HAP-1 (cell line): Measurements from ENCODE around the gene RPLP2.

ENCODE experiments used
- DNase-seq, 2 experiments: peaks; one replicate each; pipeline ENCODE4 v3.0.0-alpha.2; 2016 to 2020; ENCODE audit warnings: low spot score in 2 of 2
- H3K27me3 ChIP-seq: fragments of 250-450 bp; sonication (Bioruptor Pico); 2 replicates; pipeline ENCODE4 v1.5.1; 2020; ENCODE audit warnings: low read depth, mild to moderate bottlenecking, moderate library complexity
- H3K36me3 ChIP-seq: fragments of 250-450 bp; sonication (Bioruptor Pico); replicated peaks from 2 replicates; pipeline ENCODE4 v1.5.1; 2020; ENCODE audit warnings: mild to moderate bottlenecking
- H3K4me1 ChIP-seq: fragments of 250-450 bp; sonication (Bioruptor Pico); 2 replicates; pipeline ENCODE4 v1.5.1; 2020; ENCODE audit warnings: mild to moderate bottlenecking
- H3K4me3 ChIP-seq: fragments of 250-450 bp; sonication (Bioruptor Pico); 2 replicates; pipeline ENCODE4 v1.5.1; 2020; ENCODE audit warnings: mild to moderate bottlenecking, moderate library complexity
- H3K9me3 ChIP-seq: fragments of 250-450 bp; sonication (Bioruptor Pico); 2 replicates; pipeline ENCODE4 v1.5.1; 2020; ENCODE audit warnings: mild to moderate bottlenecking, moderate library complexity
- in situ Hi-C: fragments of 300-500 bp; cut with MboI; formaldehyde crosslinking; loops from 3 replicates; pipeline ENCODE4 v1.14.3; 2020; ENCODE audit warnings: low sequenced_read_pairs, inconsistent platforms, mixed read lengths

The RPLP2 gene

GRCh38 chr11:850775-851763 lies 41.3 kb downstream of the RPLP2 start:
- H3K27me3 ChIP-seq: no peaks in the 10 kb centered on the region
- no peaks in the 10 kb centered on the region for H3K9me3 ChIP-seq
- DNase-seq: no peak
- H3K36me3 ChIP-seq: 0 out of 2 replicates have a peak, but pooled peaks cover 3% of the 10 kb centered on the region
- in situ Hi-C loops: loop anchor here (10.0 kb wide), 1 partner anchor 204 kb away; no protein-coding TSS in a partner anchor
- H3K4me3 ChIP-seq: no peak overlapping the region
- no peaks in the 10 kb centered on the region for H3K4me1 ChIP-seq

GRCh38 chr11:852762-853161 lies 43.0 kb downstream of the RPLP2 start:
- no peaks in the 10 kb centered on the region for H3K9me3 ChIP-seq
- no peak overlapping the region for H3K4me3 ChIP-seq
- H3K4me1 ChIP-seq: no peaks in the 10 kb centered on the region
- 0 out of 2 replicates have a peak, but pooled peaks cover 3% of the 10 kb centered on the region for H3K36me3 ChIP-seq
- no peaks in the 10 kb centered on the region for H3K27me3 ChIP-seq
- in situ Hi-C loops: loop anchor here (10.0 kb wide), 1 partner anchor 202 kb away; no protein-coding TSS in a partner anchor
- DNase-seq: no peak

- H3K4me1 ChIP-seq: no peaks in the 10 kb centered on the region
These were observed 44.1 kb downstream of the RPLP2 start for GRCh38 chr11:853682-854448.

GRCh38 chr11:854601-855329 lies 45.0 kb downstream of the RPLP2 start:
- H3K9me3 ChIP-seq: no peaks in the 10 kb centered on the region
- no peak overlapping the region for H3K4me3 ChIP-seq
- in situ Hi-C loops: loop anchor here (10.0 kb wide), 1 partner anchor 200 kb away; no protein-coding TSS in a partner anchor
- no peaks in the 10 kb centered on the region for H3K27me3 ChIP-seq
- H3K36me3 ChIP-seq: no peaks in the 10 kb centered on the region
- no peaks in the 10 kb centered on the region for H3K4me1 ChIP-seq
- DNase-seq: no peak

More at GRCh38 chr11:853682-854448, 44.1 kb downstream of the RPLP2 start:
- Histone ChIP-seq H3K36me3 (no peaks in the 10 kb centered on the region), H3K9me3 (no peaks in the 10 kb centered on the region), H3K4me3 (no peak overlapping the region), H3K27me3 (no peaks in the 10 kb centered on the region)
- in situ Hi-C loops: loop anchor here (10.0 kb wide), 1 partner anchor 201 kb away; no protein-coding TSS in a partner anchor
- no peak for DNase-seq

- Histone ChIP-seq H3K4me1 (no peaks in the 10 kb centered on the region), H3K36me3 (no peaks in the 10 kb centered on the region), H3K4me3 (no peak overlapping the region), H3K27me3 (no peaks in the 10 kb centered on the region), H3K9me3 (no peaks in the 10 kb centered on the region)
- in situ Hi-C loops: loop anchor here (10.0 kb wide), 1 partner anchor 199 kb away; no protein-coding TSS in a partner anchor
- DNase-seq: no peak
These were observed 45.5 kb downstream of the RPLP2 start for GRCh38 chr11:855330-855674.

- no peaks in the 10 kb centered on the region for H3K36me3 ChIP-seq
- in situ Hi-C loops: loop anchor here (10.0 kb wide), 1 partner anchor 199 kb away; no protein-coding TSS in a partner anchor
- H3K9me3 ChIP-seq: no peaks in the 10 kb centered on the region
- no peaks in the 10 kb centered on the region for H3K4me1 ChIP-seq
- no peak for DNase-seq
- H3K27me3 ChIP-seq: no peaks in the 10 kb centered on the region
- no peak overlapping the region for H3K4me3 ChIP-seq
These were observed 46.0 kb downstream of the RPLP2 start for GRCh38 chr11:855796-856195.

GRCh38 chr11:856397-856796 lies 46.6 kb downstream of the RPLP2 start:
- Histone ChIP-seq H3K4me3 (no peak overlapping the region), H3K4me1 (no peaks in the 10 kb centered on the region), H3K9me3 (no peaks in the 10 kb centered on the region), H3K36me3 (no peaks in the 10 kb centered on the region), H3K27me3 (no peaks in the 10 kb centered on the region)
- no peak for DNase-seq
- in situ Hi-C loops: loop anchor here (10.0 kb wide), 1 partner anchor 198 kb away; no protein-coding TSS in a partner anchor

DNA sequence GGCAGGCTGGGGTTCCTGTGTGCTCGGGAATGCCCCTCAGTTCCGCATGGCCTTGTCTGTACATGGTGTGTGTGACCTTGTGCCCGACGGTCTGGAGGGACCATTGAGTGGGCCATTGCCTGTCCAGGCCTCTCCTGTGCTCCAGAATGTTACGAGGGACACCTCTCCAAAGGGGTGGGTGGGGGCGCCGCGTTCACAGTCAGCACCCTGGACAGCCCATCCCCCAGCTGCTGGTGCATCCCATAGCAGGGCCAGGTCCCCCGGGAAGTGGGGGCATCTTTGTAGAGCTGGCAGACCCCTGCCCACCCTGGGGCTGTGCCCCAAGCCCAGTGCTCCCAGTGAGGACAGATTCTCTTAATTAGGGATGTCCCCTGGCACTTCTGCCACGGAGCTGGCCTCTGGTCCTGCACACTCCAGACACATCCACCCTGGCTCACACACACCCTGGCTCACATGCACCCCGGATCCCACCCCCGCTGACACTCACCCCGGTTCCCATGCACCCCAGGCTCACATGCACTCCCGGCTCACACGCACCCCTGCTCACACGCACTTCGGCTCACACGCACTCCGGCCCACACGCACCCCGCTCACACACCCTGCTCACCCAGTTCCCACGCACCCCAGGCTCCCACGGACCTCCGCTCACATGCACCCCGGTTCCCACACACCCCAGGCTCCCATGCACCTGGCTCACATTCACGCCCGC lies 48.4 kb downstream of the RPLP2 start:
- Histone ChIP-seq H3K36me3 (peaks cover under 1% of the 10 kb centered on the region; the same call in 1 of the 2 replicates), H3K27me3 (no peaks in the 10 kb centered on the region), H3K4me3 (no peak overlapping the region), H3K4me1 (peaks cover 15% of the 10 kb centered on the region), H3K9me3 (no peaks in the 10 kb centered on the region)
- DNase-seq: no peak
- in situ Hi-C loops: loop anchor here (10.0 kb wide), 1 partner anchor 197 kb away; no protein-coding TSS in a partner anchor

DNA sequence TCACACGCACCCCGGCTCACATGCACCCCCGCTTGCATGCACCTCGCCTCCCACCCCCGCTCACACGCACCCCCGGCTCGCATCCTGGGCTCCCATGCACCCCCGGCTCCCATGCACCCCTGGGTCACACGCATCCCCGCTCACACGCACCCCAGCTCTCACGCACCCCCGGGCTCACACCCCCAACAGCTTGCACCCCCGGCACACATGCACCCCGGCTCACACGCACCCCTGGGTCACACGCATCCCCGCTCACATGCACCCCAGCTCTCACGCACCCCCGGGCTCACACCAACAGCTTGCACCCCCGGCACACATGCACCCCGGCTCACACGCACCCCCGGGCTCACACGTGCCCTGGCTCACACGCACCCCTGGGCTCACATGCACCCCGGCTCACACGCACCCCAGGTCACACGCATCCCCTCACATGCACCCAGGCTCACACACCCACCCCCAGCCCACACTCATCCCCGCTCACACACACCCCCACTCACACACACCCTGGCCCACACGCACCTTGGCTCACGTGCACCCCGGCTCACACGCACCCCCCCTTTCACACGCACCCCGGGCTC lies 49.1 kb downstream of the RPLP2 start:
- in situ Hi-C loops: loop anchor here (10.0 kb wide), 1 partner anchor 196 kb away; no protein-coding TSS in a partner anchor
- Histone ChIP-seq H3K4me3 (no peak overlapping the region), H3K4me1 (peaks cover 21% of the 10 kb centered on the region)

DNA sequence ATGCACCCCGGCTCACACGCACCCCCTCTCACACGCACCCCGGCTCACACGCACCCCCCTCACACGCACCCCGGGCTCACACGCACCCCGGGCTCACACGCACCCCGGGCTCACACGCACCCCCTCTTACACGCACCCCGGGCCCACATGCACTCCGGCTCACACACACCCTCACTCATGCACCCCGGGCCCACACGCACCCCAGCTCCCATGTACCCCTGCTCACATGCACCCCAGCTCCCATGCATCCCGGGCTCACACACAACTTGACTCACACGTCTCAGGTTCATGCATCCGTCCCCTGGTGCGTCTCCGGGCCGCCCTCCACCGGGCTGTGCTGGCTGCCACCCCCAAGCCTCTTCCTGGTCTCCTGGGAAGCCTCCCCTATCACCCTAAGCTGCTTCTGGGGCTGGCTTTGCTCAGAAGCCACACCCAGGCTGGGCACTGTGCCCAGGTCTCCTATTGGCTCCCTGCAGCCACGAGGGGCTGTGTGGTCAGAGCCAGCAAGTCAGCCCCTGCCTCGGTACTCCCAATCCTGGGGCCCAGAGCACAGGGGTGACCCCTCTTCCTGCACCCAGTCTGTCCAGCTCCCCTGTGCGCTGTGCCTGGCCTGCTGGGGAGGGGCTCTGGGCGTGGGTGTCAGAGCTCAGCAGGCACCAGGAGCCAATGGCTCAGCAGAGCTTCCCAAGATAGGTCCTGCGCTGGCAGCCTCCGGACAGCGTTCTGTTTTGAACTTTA lies 49.8 kb downstream of the RPLP2 start:
- in situ Hi-C loops: loop anchor here (10.0 kb wide), 1 partner anchor 195 kb away; no protein-coding TSS in a partner anchor
- no peak overlapping the region for H3K4me3 ChIP-seq
- DNase-seq: peak in 1 of 2 experiments; percentile 78

More for the DNA sequence above, 49.1 kb downstream of the RPLP2 start:
- no peak for DNase-seq
- no peaks in the 10 kb centered on the region for H3K9me3 ChIP-seq
- H3K36me3 ChIP-seq: peaks cover 7% of the 10 kb centered on the region
- H3K27me3 ChIP-seq: no peaks in the 10 kb centered on the region

DNA sequence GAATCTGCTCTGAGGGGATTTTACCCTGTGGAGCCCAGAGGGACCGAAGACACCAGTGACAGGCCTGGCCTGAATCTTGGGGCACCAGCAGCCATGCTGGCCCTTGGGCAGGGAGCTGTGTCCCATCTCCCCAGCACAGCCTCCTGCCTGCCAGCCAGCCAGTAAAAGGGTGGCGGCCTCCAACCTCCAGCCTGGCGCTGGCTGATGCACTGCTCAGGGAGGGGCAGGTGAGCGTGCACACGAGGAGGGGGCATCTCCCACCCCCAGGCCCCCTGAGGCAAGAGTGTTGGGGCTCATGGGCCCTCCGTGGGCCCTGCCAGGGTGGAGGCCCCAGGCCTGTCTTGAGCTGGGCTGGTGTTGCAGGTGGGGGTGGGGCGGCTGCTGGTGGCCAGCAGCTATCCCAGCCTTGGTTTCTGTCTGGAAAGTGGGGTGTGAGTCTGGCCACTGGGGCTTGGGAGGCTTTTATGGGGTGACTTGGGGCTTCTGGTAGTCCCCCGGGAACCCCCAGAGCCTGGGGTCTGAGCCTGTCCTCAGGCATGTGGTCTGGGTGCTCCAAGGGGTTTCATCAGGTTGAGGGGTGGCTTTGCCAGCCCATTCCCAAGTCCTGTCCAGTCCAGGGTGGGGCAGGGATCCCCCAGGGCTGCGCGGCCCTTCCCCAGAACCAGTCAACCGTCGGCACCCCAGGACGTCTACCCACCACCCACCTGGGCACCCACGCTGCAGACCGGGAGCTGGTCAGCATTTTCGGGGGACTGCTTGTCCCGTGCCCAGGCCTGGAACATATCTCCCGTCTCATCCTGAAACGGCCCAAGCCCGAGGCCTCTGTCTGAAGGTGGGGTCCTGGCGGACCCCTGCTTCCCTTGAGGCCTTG lies 50.7 kb downstream of the RPLP2 start:
- in situ Hi-C loops: no loop called here
- no peak for DNase-seq
- H3K9me3 ChIP-seq: no peaks in the 10 kb centered on the region
- peaks cover 23% of the 10 kb centered on the region for H3K4me1 ChIP-seq
- H3K4me3 ChIP-seq: no peak overlapping the region
- H3K27me3 ChIP-seq: no peaks in the 10 kb centered on the region
- H3K36me3 ChIP-seq: peaks cover 15% of the 10 kb centered on the region

More for the DNA sequence above, 49.8 kb downstream of the RPLP2 start:
- peaks cover 23% of the 10 kb centered on the region for H3K4me1 ChIP-seq
- no peaks in the 10 kb centered on the region for H3K9me3 ChIP-seq
- no peaks in the 10 kb centered on the region for H3K27me3 ChIP-seq
- peaks cover 14% of the 10 kb centered on the region for H3K36me3 ChIP-seq
